ENCODE data around the gene TBC1D22A.

The TBC1D22A gene

GRCh38 chr22:47124451-47124881, 362.0 kb downstream of the TBC1D22A start:
- Histone ChIP-seq H2AFZ (ENCODE audit: low read depth) (no peak overlapping the region), H3K36me3 (ENCODE audit: insufficient read depth) (no peaks in the 10 kb centered on the region), H3K4me3 (IDR thresholded peaks at IDR 0.05; ENCODE audit: insufficient read depth, low read depth, low read length) (no peak overlapping the region), H3K27ac (no peak overlapping the region), H3K4me1 (ENCODE audit: low read depth, poor library complexity, severe bottlenecking) (no peaks in the 10 kb centered on the region), H3K9ac (no peak overlapping the region), H3K27me3 (ENCODE audit: insufficient read depth, low read depth) (no peaks in the 10 kb centered on the region), H4K20me1 (ENCODE audit: insufficient read depth) (no peaks in the 10 kb centered on the region), H3K4me2 (no peak overlapping the region), H3K79me2 (ENCODE audit: insufficient read depth, low read depth) (no peaks in the 10 kb centered on the region)
- TF ChIP-seq CTCF (conservative IDR thresholded peaks at IDR 0.05; ENCODE audit: low read depth, low read length): no peak

GRCh38 chr22:47124961-47125360, 362.5 kb downstream of the TBC1D22A start:
- no peak for TF ChIP-seq CTCF (conservative IDR thresholded peaks at IDR 0.05; ENCODE audit: low read depth, low read length)
- Histone ChIP-seq H3K36me3 (ENCODE audit: insufficient read depth) (no peaks in the 10 kb centered on the region), H3K4me3 (IDR thresholded peaks at IDR 0.05; ENCODE audit: insufficient read depth, low read depth, low read length) (no peak overlapping the region), H4K20me1 (ENCODE audit: insufficient read depth) (no peaks in the 10 kb centered on the region), H3K4me2 (no peak overlapping the region), H2AFZ (ENCODE audit: low read depth) (no peak overlapping the region), H3K79me2 (ENCODE audit: insufficient read depth, low read depth) (no peaks in the 10 kb centered on the region), H3K27ac (no peak overlapping the region), H3K9ac (no peak overlapping the region), H3K4me1 (ENCODE audit: low read depth, poor library complexity, severe bottlenecking) (no peaks in the 10 kb centered on the region), H3K27me3 (ENCODE audit: insufficient read depth, low read depth) (no peaks in the 10 kb centered on the region)

- no peak overlapping the region for H3K27ac ChIP-seq
- no peaks in the 10 kb centered on the region for H3K79me2 ChIP-seq (ENCODE audit: insufficient read depth, low read depth)
- no peaks in the 10 kb centered on the region for H4K20me1 ChIP-seq (ENCODE audit: insufficient read depth)
- H3K4me3 ChIP-seq (IDR thresholded peaks at IDR 0.05; ENCODE audit: insufficient read depth, low read depth, low read length): no peak overlapping the region
- no peaks in the 10 kb centered on the region for H3K27me3 ChIP-seq (ENCODE audit: insufficient read depth, low read depth)
- TF ChIP-seq CTCF (conservative IDR thresholded peaks at IDR 0.05; ENCODE audit: low read depth, low read length): no peak
- H3K36me3 ChIP-seq (ENCODE audit: insufficient read depth): no peaks in the 10 kb centered on the region
- no peaks in the 10 kb centered on the region for H3K4me1 ChIP-seq (ENCODE audit: low read depth, poor library complexity, severe bottlenecking)
- no peak overlapping the region for H2AFZ ChIP-seq (ENCODE audit: low read depth)
- no peak overlapping the region for H3K4me2 ChIP-seq
- no peak overlapping the region for H3K9ac ChIP-seq
Measured at GRCh38 chr22:47125603-47126002, 363.2 kb downstream of the TBC1D22A start.

GRCh38 chr22:47126344-47126811, 363.9 kb downstream of the TBC1D22A start:
- Histone ChIP-seq H3K9ac (no peak overlapping the region), H4K20me1 (ENCODE audit: insufficient read depth) (no peaks in the 10 kb centered on the region), H3K27me3 (ENCODE audit: insufficient read depth, low read depth) (no peaks in the 10 kb centered on the region), H2AFZ (ENCODE audit: low read depth) (no peak overlapping the region), H3K27ac (no peak overlapping the region), H3K4me2 (no peak overlapping the region), H3K79me2 (ENCODE audit: insufficient read depth, low read depth) (no peaks in the 10 kb centered on the region), H3K36me3 (ENCODE audit: insufficient read depth) (no peaks in the 10 kb centered on the region), H3K4me3 (IDR thresholded peaks at IDR 0.05; ENCODE audit: insufficient read depth, low read depth, low read length) (no peak overlapping the region), H3K4me1 (ENCODE audit: low read depth, poor library complexity, severe bottlenecking) (no peaks in the 10 kb centered on the region)
- TF ChIP-seq CTCF (conservative IDR thresholded peaks at IDR 0.05; ENCODE audit: low read depth, low read length): no peak
